T47D (cell line): Measurements from ENCODE around the gene NINJ2.
"Not testable (repeated sequence)": the region's sequence is repeated elsewhere in the genome, so short reads cannot be mapped to it uniquely, and the experiment has no call there.

Experiments
- DNase-seq, 2 experiments: peaks; one replicate each; pipeline versions ENCODE4 v3.0.0 to v3.0.0-alpha.2; 2011 to 2012; ENCODE audit warnings: low read depth in 1 of 2, low spot score in 1 of 2
- JUND ChIP-seq: IDR thresholded peaks from 2 replicates; pipeline ENCODE4 v1.6.1; 2012; ENCODE audit warnings: low read depth
- in situ Hi-C: cut with HindIII; loops from 2 replicates; pipeline ENCODE4 v1.10.0; 2016; ENCODE audit warnings: low sequenced_read_pairs, low pct_unique_long_range_greater_than_20kb

The NINJ2 gene

GRCh38 chr12:643475-644302 is 19.6 kb downstream of the NINJ2 start:
- no peak for DNase-seq
- TF ChIP-seq JUND = no peak
- in situ Hi-C loops = no loop called here

- no peak for TF ChIP-seq JUND
- in situ Hi-C loops = no loop called here
- DNase-seq = peak; percentile 71
Measured at GRCh38 chr12:642633-643474, 20.4 kb downstream of the NINJ2 start.

GRCh38 chr12:641321-641720 is 21.9 kb downstream of the NINJ2 start:
- DNase-seq, in situ Hi-C loops: not testable (repeated sequence)

- DNase-seq = no peak
- in situ Hi-C loops = no loop called here
- TF ChIP-seq JUND = no peak
Measured at GRCh38 chr12:640773-641172, 22.5 kb downstream of the NINJ2 start.

- no peak for DNase-seq
- no peak for TF ChIP-seq JUND
- in situ Hi-C loops = no loop called here
Measured at GRCh38 chr12:639988-640387, 23.3 kb downstream of the NINJ2 start.

GRCh38 chr12:639566-639965 is 23.7 kb downstream of the NINJ2 start:
- in situ Hi-C loops = no loop called here
- TF ChIP-seq JUND = no peak
- no peak for DNase-seq

GRCh38 chr12:638953-639557 is 24.2 kb downstream of the NINJ2 start:
- no peak for DNase-seq
- in situ Hi-C loops = no loop called here
- no peak for TF ChIP-seq JUND

- TF ChIP-seq JUND = no peak
- no peak for DNase-seq
- in situ Hi-C loops = no loop called here
Measured at GRCh38 chr12:636632-637031, 26.6 kb downstream of the NINJ2 start.

- in situ Hi-C loops = no loop called here
- no peak for DNase-seq
- no peak for TF ChIP-seq JUND
Measured at GRCh38 chr12:633731-634130, 29.5 kb downstream of the NINJ2 start.

GRCh38 chr12:632102-632696 is 31.0 kb downstream of the NINJ2 start:
- TF ChIP-seq JUND = no peak
- in situ Hi-C loops = no loop called here
- peak; percentile 60 to 93 for DNase-seq

GRCh38 chr12:630656-631632 is 32.3 kb downstream of the NINJ2 start:
- in situ Hi-C loops = no loop called here
- no peak for DNase-seq
- TF ChIP-seq JUND = no peak

GRCh38 chr12:628742-629078 is 34.5 kb downstream of the NINJ2 start:
- DNase-seq, in situ Hi-C loops: not testable (repeated sequence)
